ENCODE data around the gene FOXF2. TPM values are rescaled to one million over a fixed set of nuclear protein-coding genes. Genes with fewer than 3 reads are reported as not detected.
A peak's percentile ranks its signal among the peaks of the same experiment; 100 is the strongest.

Gene FOXF2
- total RNA-seq, 1 donor from 2014 or later = 15.7 TPM

- Histone ChIP-seq H3K36me3 (no peaks in the 10 kb centered on the region), H3K27ac (no peak overlapping the region), H3K9me3 (no peaks in the 10 kb centered on the region), H3K4me1 (peaks cover 25% of the 10 kb centered on the region), H3K27me3 (peaks cover 86% of the 10 kb centered on the region), H3K4me3 (no peak overlapping the region)
- intact Hi-C loops (cut with DNase I) = no loop called here
- DNase-seq (no peak), ATAC-seq (no peak)
- TF ChIP-seq, protein P1, sequence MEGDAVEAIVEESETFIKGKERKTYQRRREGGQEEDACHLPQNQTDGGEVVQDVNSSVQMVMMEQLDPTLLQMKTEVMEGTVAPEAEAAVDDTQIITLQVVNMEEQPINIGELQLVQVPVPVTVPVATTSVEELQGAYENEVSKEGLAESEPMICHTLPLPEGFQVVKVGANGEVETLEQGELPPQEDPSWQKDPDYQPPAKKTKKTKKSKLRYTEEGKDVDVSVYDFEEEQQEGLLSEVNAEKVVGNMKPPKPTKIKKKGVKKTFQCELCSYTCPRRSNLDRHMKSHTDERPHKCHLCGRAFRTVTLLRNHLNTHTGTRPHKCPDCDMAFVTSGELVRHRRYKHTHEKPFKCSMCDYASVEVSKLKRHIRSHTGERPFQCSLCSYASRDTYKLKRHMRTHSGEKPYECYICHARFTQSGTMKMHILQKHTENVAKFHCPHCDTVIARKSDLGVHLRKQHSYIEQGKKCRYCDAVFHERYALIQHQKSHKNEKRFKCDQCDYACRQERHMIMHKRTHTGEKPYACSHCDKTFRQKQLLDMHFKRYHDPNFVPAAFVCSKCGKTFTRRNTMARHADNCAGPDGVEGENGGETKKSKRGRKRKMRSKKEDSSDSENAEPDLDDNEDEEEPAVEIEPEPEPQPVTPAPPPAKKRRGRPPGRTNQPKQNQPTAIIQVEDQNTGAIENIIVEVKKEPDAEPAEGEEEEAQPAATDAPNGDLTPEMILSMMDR (IDR thresholded peaks at IDR 0.05) = no peak
Measured at GRCh38 chr6:1379017-1379787, 10.2 kb upstream of the FOXF2 start.

DNA sequence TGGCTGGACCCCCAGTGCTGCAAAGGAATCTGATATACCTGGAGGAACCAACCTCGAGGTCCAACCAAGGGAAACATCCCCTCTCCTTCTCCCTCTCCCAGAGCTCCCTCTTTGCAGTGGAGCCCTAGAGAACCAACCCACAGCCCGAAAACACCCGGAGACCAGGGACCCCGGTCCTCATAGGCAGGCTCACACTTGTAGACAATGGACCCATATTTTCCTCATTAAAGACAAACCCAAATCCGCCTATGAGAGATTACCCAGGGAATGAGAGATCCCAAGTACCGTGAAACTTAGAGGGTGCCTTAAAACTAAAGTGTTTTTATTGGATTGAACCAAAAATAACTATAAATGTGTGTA is 9.6 kb upstream of the FOXF2 start:
- H3K4me1 ChIP-seq = peaks cover 25% of the 10 kb centered on the region
- H3K4me3 ChIP-seq = no peak overlapping the region

DNA sequence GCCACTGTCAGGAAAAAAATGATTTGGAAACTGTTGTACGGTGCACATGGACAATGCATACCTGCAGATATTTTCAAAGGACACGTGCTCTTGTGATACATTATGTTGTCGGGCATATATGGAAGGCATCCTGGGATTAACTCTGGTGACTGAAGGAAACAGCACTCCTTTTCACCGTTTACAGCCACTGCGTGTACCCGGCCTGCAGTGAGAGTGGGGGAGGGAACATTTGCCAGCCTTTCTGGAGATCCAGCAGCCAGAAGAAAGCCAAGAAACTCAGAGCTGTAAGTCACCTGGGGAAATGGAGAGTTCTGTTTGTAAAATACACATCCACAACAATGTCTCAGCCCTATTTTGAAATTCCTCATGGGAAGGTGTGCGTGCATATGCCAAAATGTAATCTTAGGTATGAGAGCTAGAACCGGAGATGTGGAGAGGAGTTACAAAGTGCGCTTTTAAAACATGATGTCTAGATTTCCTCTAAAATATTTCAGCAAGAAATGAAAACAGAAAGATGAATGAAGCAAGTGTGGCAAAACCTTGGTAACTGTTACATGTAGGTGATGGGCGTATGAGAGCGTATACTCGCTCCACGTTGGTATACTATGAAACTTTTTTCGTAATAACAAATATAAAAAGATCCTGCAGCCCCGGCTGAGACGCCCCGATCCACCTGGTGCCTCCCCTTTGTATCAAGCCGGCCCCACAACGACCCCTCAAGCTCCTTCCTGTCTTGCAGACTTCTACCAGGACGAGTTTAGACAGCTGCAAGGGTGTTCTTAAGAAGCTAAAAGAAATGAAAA is 8.6 kb upstream of the FOXF2 start:
- peaks cover 25% of the 10 kb centered on the region for H3K4me1 ChIP-seq
- ATAC-seq (no peak), DNase-seq (no peak)
- TF ChIP-seq, protein P1 (IDR thresholded peaks at IDR 0.05) = no peak
- peak overlapping the region; percentile 49 for H3K4me3 ChIP-seq
- no peak overlapping the region for H3K27ac ChIP-seq
- no peaks in the 10 kb centered on the region for H3K36me3 ChIP-seq
- intact Hi-C loops (cut with DNase I) = loop anchor here (10.0 kb wide), 2 partner anchors 66 to 586 kb away; partner anchors contain the start of gene FOXQ1
- H3K9me3 ChIP-seq = no peaks in the 10 kb centered on the region
- H3K27me3 ChIP-seq = peaks cover 100% of the 10 kb centered on the region

More for the DNA sequence above, 9.6 kb upstream of the FOXF2 start:
- intact Hi-C loops (cut with DNase I) = loop anchor here (10.0 kb wide), 2 partner anchors 65 to 585 kb away; partner anchors contain the start of gene FOXQ1
- Histone ChIP-seq H3K27me3 (peaks cover 91% of the 10 kb centered on the region), H3K36me3 (no peaks in the 10 kb centered on the region), H3K27ac (no peak overlapping the region), H3K9me3 (no peaks in the 10 kb centered on the region)
- TF ChIP-seq, protein P1 (IDR thresholded peaks at IDR 0.05) = no peak
- ATAC-seq = no peak
- DNase-seq = no peak

DNA sequence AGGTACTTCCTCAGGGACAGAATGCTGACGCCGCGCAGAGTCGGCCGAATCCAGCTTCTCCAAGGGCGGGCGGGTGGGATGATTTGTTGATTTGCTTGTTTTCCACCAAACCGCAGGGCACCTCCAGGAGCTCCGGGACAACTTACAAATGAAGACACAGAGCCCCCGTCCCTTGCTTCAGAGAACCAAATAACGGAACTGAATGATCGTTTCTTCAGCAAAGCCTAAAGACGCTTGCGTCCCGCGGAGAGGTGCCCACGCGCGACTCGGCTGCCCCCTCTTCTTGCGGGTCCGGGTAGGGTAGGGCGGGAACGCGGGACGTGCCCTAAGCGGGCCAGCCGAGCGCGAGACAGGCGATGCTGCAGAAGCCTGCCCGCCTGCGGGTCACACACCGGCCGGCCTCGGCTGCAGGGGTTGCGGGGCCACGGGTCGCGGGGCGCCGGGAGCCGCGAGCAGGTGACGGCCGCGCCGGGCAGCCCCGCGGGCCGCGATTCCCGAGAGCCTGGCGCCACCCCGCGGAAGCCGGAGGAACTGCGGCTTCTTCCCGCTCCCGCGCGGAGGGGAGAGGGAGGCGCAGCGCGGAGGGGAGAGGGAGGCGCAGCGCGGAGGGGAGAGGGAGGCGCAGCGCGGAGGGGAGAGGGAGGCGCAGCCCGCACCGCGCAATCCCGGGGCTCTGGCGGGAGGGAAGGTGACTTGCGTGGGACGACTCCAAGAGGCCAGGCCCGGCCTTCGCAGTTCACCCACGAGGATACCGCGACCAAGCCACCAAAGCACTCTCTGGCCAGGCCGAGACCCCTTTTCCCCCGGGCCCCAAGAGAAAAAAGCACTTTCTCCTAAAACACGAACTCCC is 7.7 kb upstream of the FOXF2 start:
- TF ChIP-seq, protein P1 (IDR thresholded peaks at IDR 0.05) = peak; percentile 83
- H3K4me3 ChIP-seq = peak overlapping the region; percentile 49
- ATAC-seq (peak; percentile 90), DNase-seq (peak; percentile 82)
- H3K9me3 ChIP-seq = no peaks in the 10 kb centered on the region
- no peaks in the 10 kb centered on the region for H3K36me3 ChIP-seq
- peak overlapping the region; percentile 76 for H3K27ac ChIP-seq
- intact Hi-C loops (cut with DNase I) = loop anchor here (10.0 kb wide), 2 partner anchors 67 to 587 kb away; partner anchors contain the start of gene FOXQ1
- H3K4me1 ChIP-seq = peaks cover 25% of the 10 kb centered on the region
- peaks cover 100% of the 10 kb centered on the region for H3K27me3 ChIP-seq

GRCh38 chr6:1382331-1382882 is 7.0 kb upstream of the FOXF2 start:
- intact Hi-C loops (cut with DNase I) = loop anchor here (10.0 kb wide), 2 partner anchors 68 to 588 kb away; partner anchors contain the start of gene FOXQ1
- DNase-seq = no peak

More at GRCh38 chr6:1382331-1382882, 7.0 kb upstream of the FOXF2 start:
- Histone ChIP-seq H3K36me3 (no peaks in the 10 kb centered on the region), H3K4me1 (peaks cover 25% of the 10 kb centered on the region), H3K9me3 (no peaks in the 10 kb centered on the region), H3K27ac (peak overlapping the region; percentile 76), H3K4me3 (peak overlapping the region; percentile 49), H3K27me3 (peaks cover 100% of the 10 kb centered on the region)
- peak; percentile 3 for ATAC-seq
- TF ChIP-seq, protein P1 (IDR thresholded peaks at IDR 0.05) = no peak

Measured in upper lobe of right lung (tissue), 1 donor.